Measurements from ENCODE around the gene PEBP1.
A peak's percentile ranks its signal among the peaks of the same experiment; 100 is the strongest.

Gene PEBP1

DNA sequence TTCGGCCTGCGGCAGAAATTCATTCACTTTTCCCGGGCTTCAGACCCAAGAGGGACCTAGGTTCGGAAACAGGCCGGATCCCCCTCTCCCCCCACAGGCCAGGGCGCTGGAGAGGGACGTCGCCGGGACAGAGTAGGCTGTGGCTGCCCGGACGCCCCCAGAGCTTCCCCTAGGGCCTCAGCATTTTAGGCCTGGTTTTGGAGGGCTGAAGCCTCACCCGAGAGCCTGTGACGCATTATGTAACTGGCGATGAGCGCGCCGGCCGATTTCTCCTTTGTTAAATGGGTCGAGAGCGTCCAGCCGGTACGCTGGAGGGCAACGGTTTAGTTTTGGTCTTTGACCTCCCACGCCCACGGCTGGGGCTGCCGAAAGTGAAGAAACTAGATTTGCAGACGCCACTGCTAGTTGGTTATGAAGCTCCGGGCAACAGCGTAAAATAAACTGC lies 657 bp downstream of the PEBP1 start:
- FAIRE-seq = no peak

DNA sequence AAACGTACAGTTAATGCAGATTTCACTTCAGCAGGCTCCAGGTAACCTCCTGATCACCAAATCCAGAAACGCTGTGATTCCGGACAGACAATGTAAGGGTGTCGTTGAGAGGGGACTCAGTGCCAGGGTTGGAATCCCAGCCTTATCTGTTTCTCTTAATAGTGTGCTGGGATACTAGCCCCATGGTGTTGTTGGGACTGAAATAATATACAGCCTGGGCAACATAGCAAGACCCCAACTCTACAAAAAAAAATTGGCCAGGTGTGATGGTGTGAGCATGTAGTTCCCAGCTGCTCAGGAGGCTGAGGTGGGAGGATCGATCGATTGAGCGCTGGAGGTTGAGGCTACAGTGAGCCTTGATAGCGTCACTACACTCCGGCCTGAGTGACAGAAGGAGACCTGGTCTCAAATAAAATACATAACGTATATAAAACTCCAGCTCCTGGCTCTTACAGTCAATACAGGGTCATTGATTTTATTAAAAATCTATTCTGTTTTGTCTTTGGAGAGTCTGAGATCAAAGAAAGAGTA lies 1.3 kb downstream of the PEBP1 start:
- FAIRE-seq = no peak

GRCh38 chr12:118140825-118141224 lies 4.9 kb downstream of the PEBP1 start:
- no peak for FAIRE-seq

DNA sequence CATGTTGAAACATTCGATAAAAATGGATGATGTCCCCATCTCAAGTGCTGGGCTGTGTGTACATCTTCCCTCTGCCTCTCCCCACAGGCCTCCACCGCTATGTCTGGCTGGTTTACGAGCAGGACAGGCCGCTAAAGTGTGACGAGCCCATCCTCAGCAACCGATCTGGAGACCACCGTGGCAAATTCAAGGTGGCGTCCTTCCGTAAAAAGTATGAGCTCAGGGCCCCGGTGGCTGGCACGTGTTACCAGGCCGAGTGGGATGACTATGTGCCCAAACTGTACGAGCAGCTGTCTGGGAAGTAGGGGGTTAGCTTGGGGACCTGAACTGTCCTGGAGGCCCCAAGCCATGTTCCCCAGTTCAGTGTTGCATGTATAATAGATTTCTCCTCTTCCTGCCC lies 8.6 kb downstream of the PEBP1 start:
- FAIRE-seq = no peak

- no peak for FAIRE-seq
Observed at GRCh38 chr12:118145113-118145797, 9.3 kb downstream of the PEBP1 start.

- no peak for FAIRE-seq
Observed at GRCh38 chr12:118145798-118146156, 9.9 kb downstream of the PEBP1 start.

DNA sequence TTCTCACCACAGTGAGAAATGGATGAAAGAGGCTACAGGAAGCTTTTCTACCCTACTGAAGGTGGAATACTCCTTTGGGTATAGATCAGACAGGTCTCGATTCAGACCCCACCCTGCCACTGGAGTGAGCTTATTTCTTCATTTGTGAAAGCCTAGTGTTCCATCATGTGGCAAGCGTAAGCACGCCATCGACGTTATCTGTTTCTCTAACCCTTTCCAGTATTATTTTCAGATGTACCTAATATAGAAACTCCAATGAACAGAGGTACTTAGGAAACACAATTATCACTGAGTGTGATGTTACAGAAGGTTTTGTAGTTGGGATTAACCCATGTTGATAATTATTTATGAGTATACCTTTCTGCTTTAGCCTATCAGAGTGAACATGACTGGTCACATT lies 12.4 kb downstream of the PEBP1 start:
- no peak for FAIRE-seq

DNA sequence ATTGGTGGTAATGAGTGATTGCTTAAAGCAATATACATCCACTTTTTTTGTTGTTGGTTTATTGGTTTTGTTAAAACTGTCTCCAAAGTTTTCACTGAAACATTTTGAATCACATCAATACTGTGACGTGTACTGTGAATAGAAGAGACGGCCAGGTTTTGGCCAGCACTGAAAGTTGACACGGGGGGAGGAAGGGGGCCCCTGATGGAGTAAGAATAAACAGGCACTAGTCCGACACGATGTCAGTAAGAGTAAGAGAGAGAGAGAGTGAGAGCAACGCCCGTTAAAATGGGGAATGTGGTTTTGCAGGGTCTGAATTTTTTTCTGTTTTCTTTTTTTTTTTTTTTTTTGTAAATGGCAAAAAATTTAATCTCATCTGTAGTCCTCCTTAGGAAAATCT lies 14.7 kb downstream of the PEBP1 start:
- FAIRE-seq = no peak

- FAIRE-seq = no peak
Observed at GRCh38 chr12:118151755-118152154, 15.8 kb downstream of the PEBP1 start.

DNA sequence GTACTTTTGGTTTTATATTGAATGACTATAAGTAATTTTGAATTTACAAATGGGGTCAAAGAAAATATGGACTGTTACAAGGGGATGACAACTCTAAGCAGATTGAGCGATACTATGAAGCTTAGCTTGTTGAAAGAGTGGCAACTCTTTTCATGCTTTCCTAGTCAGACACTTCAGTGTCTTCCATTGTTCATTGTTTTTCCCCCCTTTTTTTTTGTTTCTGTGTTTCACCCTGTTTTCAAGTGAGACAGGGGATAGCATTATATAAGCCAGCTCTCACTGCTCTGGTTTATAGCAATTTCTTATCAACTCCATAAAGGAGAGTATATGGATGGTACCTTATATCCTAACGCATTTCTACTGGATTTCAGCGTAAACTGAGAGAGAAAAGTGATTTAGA lies 24.6 kb downstream of the PEBP1 start:
- no peak for FAIRE-seq

- peak; percentile 77 for FAIRE-seq
Observed at GRCh38 chr12:118164798-118165486, 29.0 kb downstream of the PEBP1 start.

DNA sequence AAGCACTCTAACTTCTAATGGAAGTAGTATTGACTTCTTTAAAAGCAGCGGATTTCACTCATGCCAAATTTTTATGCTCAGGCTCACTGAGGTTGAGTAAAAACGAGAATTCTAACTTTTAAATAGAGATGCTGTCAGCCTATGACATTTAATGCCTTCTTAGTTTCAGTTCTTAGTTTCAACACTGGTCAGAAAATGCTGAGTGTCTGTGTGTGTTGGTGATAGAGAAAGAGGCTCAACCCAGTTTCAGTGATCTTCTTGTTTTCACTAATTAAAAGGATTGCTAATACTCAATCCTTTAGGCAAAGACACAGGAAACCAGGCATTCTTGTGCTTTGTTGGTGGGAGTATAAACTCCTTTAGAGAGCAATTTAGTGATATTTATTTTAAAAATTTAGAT lies 31.0 kb downstream of the PEBP1 start:
- FAIRE-seq = no peak

DNA sequence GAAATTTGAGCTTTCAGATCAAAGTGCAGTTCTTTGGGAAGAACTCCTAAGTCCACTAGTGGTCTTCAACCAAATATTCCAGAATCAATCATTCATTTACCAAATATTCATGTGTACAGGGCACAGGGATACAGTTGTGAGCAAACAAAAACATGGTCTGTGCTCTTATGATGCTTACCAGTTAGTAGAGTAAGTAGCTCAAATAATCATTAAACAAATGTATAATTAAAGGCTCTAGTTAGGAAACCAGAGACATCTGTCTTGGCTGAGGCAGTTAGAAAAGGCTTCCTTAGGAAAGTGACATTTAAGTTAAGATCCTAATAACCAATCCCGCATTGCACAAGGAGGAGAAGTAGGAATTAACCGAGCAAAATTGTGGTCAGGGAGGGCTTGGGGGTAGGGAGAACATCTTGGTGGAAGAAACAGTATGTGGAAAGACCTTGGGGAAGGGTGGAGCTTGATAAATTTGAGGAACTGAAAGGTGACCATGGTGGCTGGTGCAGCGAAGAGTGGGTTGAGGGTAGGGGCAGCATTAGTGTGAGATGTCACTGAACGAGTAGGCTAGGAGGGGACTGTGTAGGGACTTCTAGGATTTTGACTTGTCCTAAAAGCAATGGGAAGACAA lies 40.0 kb downstream of the PEBP1 start:
- FAIRE-seq = no peak

GRCh38 chr12:118183155-118183554 lies 47.2 kb downstream of the PEBP1 start:
- no peak for FAIRE-seq

GRCh38 chr12:118183711-118184110 lies 47.8 kb downstream of the PEBP1 start:
- FAIRE-seq = no peak

DNA sequence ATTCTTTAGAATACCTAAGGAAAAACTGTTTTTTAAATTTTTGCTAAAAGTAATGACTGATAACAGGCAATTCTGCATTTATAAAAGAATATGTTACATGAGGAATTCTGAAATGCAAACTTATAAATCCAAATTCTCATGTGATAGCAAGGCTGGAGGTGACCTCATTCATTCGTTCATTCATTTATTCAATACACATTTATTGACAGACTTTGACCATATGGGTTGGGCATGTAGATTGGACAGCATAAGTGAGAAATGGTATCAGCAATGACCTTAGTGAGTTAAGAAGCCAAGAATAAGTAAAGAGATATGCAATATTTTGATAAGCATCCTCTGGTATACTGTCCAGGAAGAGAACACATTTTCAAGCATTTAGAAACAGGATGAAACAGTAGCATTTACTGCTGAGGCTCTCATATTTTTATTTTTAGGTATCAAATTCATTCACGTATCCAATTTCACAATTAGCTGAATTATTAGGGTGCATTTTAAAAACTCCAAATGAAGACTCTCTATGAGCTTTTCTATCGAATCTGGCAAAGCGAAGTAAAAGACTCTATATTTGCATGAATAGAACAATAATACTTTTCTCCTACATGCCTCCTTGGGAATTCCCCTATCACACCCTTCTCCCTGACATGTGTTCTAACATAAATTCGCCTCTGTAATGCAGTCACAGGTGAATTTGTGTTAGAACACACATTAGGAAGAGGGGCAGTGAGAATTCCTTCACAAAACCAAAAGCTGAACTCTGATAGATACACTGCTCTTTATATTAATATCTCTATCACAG lies 49.9 kb downstream of the PEBP1 start:
- FAIRE-seq = no peak

- FAIRE-seq = no peak
Observed at GRCh38 chr12:118187751-118188435, 52.0 kb downstream of the PEBP1 start.

GRCh38 chr12:118188690-118189371 lies 52.9 kb downstream of the PEBP1 start:
- no peak for FAIRE-seq

DNA sequence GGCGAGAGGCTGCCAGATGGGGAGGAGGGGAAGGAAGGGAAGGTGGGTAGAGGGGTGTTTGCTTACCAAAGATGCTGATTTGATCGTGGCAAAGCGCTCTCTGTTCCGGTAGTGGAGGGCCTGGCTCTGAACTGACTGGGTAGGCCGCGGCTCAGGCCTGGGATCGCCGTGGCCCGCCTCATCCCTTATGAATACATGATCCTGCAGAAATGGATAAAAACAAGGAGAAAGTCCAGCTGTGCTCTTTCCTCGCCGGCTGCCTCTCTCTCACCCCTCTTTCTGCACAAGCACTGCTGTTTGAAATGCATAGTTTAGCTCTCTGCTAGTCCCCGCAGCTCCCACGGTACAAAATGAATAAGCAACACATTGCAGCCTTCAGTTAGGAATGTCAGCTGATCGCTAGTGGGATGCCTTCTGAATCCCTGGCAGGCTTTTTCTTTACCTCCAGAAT lies 53.8 kb downstream of the PEBP1 start:
- no peak for FAIRE-seq

GRCh38 chr12:118190266-118190665 lies 54.3 kb downstream of the PEBP1 start:
- FAIRE-seq = peak; percentile 79

GRCh38 chr12:118193477-118193876 lies 57.6 kb downstream of the PEBP1 start:
- FAIRE-seq = no peak

GRCh38 chr12:118193958-118194357 lies 58.0 kb downstream of the PEBP1 start:
- no peak for FAIRE-seq

Data from G401.6 (cell line).